Cardiac atrium fibroblast (primary cell): ENCODE results near the gene GTSE1. TPM values are rescaled to one million over a fixed set of nuclear protein-coding genes. Genes with fewer than 3 reads are reported as not detected.

Experiments used
- total RNA-seq: library from RNA; depleted of rRNA; stranded (reverse); fragments of >200 nt; gene quantifications from 2 replicates; pipeline ENCODE4 v1.2.3, GENCODE V29; 2015

Gene GTSE1, protein sequence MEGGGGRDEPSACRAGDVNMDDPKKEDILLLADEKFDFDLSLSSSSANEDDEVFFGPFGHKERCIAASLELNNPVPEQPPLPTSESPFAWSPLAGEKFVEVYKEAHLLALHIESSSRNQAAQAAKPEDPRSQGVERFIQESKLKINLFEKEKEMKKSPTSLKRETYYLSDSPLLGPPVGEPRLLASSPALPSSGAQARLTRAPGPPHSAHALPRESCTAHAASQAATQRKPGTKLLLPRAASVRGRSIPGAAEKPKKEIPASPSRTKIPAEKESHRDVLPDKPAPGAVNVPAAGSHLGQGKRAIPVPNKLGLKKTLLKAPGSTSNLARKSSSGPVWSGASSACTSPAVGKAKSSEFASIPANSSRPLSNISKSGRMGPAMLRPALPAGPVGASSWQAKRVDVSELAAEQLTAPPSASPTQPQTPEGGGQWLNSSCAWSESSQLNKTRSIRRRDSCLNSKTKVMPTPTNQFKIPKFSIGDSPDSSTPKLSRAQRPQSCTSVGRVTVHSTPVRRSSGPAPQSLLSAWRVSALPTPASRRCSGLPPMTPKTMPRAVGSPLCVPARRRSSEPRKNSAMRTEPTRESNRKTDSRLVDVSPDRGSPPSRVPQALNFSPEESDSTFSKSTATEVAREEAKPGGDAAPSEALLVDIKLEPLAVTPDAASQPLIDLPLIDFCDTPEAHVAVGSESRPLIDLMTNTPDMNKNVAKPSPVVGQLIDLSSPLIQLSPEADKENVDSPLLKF
- 3.6 and 5.8 TPM in 2 replicates for total RNA-seq

DNA sequence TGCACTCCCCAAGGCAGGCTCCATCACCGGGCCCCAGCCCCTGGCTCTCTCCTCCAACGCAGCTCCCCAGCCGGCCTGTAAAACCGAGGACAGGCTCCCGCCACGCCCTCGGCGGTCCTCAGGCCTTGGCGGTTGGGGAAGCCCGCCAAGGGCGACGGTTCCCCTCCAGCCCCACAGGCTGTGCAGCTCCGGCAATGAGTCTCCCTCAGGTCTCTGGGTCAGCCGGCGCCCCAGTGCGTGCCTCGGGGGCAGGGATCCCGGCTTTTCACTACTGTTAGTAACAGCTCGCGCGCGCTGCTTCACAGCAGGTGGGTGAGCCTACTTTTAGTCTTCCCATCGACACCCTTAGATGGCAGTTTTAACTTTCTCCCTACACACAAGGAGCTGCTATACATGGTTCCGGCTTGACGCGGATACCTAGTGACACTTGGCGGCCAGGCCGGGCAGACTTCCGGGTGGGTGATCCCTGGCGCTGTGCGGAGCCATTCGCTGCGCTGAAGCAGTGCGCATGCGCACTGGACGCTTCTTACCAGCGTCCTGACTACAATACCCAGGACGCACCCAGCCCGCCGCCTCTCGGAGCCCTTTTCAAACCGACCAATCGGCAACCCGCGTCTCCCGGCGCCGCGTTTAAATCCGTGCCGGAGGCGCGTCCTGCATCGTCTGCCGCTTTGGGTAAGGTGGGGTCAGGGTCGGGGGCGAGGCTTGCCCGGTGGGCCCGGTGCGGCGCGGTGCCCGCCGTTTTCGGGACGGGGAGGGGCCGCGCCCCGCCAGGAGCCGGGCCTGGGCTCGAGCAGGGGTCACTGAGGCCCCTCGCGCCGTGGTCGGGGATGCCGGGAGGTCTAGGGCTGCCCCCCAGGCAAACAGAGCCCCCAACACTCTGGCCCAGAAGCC, at the start of gene GTSE1:
Gene GTSE1, plus strand, starts transcription at position 614 of the 894 bp plus-strand sequence. CDS start 531 bp downstream, outside the sequence.

DNA sequence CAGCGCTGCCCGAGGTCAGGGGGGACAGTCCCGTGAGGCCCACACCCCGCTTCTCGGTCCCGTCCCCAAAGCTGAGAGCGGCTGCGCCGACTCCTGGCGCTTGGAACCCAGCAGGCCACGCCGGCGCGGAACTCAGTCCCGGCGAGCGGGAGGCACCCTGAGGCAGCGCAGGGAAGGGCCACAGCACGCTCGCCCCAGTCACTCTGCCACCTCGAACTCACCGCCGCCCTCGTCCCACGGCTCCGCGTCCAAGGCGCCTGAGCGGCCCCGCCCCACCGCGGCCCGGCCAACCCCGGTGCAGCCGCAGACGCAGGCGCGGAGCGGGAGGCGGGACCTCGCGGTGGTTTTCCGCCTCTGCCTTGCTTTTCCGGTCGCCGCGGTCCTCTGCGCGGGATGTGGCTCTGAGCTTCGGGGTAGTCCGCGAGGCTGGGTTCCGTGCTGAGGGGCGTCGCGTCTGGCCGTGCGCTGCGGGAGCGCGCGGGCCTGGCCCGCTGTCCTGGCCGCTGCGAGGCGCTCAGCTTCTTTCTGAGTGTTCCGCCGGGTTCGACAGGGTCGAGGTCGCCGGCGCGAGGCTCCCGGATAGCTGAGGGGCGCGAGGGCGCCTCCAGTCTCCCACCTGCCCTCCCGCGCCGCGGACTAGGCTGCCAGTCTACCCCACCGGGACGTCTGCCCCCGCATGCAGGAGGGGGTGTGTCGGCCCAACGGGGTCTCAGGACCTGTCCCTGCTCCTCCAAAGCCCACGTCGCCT, 46.5 kb upstream of the GTSE1 start, which contains the start of gene CDPF1:
Gene CDPF1, minus strand, starts transcription at position 259 of the 748 bp plus-strand sequence. CDS start 2,009 bp downstream, outside the sequence.

DNA sequence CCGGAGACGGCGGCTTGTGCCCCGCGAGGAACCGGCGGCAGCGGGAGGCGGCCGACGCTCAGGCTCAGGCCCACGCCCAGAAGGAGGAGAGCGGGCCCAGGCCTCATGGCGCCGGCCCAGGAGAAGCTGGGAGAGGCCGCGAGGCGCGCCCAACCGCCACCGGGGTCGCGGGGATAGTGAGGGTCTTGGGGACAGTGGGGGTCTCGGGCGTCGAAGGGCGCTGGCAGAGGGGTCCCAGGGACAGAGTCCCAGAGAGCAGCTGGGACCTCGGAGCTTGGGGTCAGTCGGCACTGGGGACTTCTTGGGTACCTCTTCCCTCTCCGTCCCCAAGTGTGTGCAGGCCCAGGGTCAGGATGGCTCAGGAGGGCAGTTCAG, 33.5 kb upstream of the GTSE1 start, which contains the start of gene PKDREJ:
Gene PKDREJ, minus strand, starts transcription at position 128 of the 375 bp plus-strand sequence. Its CDS starts 21 bp downstream, at position 107.

DNA sequence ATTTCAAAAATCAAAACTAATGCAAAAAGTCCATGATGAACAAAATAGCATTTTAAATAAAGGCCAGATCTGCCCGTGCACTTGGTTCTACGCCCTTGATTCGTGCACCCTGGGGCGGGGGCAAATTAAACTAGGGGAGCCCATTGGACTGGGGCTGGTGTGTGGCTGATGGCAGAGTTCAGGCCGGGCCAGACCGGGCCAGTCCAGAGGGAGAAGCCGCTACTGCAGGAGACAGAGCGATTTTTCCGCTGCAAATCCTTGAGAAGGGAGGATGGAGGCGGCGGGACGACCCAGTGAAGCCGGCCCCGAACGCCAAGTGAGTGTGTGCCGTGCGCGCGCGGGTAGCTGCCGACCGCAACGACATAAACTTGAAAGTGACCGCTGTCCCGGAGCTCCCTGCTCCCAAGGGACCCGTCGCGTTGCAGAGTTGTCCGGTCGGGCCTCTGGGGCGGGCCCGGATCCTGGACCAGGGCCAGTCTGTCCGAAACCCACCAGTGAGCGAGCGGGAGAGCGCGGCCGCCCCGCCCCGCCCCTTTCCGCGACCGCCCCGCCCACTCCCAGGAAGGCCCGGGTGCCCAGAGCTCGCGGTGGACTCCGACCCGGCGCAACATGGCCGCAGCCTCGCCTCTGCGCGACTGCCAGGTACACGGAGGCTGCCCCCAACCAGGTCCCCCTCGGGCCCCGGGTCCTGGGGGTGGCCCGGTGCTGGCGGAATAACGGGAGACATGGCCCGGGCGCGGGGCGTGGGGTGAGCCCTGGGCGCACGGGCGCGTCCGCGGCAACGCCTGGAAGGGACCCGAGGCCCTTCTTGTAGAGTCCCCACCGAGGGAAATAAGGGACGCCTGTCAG, 29.0 kb upstream of the GTSE1 start, which contains the start of gene TTC38:
Gene TTC38, plus strand, starts transcription at position 578 of the 849 bp plus-strand sequence. Its CDS starts 32 bp downstream, at position 610.

DNA sequence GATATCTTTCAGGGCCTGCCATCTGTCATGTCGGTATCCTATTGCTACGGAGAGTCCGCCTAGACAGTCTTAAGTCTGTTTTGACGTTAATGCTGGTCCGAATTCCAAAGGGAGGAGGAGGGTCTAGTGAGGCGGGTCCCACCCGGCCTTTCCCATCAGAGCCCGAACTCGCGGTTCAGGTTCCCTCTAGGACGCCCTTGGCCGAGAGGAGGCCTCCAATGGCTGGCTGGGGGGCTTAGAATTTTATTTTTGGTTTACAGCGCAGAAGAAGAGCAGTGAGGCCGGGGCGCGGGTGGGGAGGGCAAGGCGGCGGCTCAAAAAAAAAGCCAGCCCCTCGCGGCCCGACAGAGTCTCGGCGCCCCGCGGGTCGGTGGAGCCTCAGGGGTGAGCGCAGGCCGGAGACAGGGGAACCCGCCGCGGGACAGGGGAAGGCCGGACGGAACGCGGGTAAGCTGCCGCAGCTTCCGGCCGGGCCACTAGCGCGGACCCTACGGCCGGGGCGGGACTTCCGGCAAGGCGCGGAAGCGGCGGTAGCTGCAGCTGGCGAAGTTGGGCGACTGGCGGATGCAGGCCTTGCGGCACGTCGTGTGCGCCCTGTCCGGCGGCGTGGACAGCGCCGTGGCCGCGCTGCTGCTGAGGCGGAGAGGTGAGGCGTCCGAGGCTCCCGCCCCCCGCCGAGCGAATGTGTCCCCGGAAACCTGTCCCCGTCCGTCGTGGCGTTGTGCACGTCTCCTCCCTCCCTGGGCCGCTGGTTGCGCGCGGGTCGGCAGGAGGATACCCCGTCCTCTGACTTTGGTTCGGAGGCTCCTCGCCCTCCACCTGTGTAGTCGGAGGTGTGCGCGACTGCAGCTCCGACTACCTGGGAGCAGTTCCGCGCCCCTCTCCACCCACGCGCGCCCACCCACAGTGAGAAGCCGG, 38.8 kb downstream of the GTSE1 start, which contains the start of gene TRMU:
Gene TRMU, plus strand, starts transcription at position 514 of the 918 bp plus-strand sequence. Its CDS starts 51 bp downstream, at position 565.

Other genes starting within 250 kb of the GTSE1 start
- gene PPARA, start 146.3 kb upstream of the GTSE1 start, total RNA-seq: 9.9 and 14.7 TPM in 2 replicates
- 13.2 and 24.3 TPM in 2 replicates for gene CDPF1, start 46.6 kb upstream of the GTSE1 start, total RNA-seq
- gene PKDREJ, start 33.5 kb upstream of the GTSE1 start, total RNA-seq: not detected in 2 replicates
- gene TTC38, start 28.9 kb upstream of the GTSE1 start, total RNA-seq: 18.8 and 34.7 TPM in 2 replicates
- gene TRMU, start 38.8 kb downstream of the GTSE1 start, total RNA-seq: 33.7 and 37.5 TPM in 2 replicates
- gene CELSR1, start 240.8 kb downstream of the GTSE1 start, total RNA-seq: 2.3 and 5.5 TPM in 2 replicates